ENCODE results near the gene MEIOB.
"Not testable (repeated sequence)": the region's sequence is repeated elsewhere in the genome, so short reads cannot be mapped to it uniquely, and the experiment has no call there.

Gene MEIOB

DNA sequence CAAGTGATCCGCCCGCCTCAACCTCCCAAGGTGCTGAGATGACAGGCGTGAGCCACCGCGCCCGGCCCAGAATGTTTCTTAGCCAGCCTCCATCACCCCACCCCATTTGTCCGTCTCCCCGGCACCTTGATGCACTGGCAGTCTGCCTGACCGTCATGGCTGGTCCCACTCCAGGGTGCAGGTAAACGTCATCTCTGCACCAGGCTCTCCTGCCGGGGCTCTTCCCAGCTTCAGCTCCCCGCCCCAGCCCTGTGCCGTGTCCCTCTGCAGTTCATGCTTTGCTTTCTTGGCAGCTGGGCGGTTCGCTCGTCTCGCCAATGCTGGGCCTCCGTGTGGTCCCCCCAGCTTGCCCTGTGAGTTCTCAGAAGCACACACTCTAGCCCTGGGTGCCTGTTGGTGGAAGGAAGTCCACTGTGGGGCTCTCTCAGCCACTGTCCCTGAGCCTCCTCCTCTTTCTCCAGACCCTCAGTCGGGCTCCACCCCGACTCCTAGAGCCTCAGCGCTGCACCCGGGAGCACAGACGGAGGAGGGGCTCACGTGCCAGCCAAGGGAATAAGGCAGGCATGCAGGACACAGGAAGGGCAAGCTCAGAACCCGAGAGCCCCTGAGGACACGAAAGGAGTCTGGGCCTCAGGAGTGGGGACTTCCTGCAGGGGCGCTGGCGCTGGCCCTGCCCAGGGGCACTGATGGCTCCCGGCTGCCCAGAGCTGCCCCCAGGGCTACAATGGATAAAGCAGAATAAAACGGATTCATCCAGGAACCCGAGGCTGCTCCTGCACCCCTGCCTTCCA is 34.3 kb upstream of the MEIOB start:
- DNase-seq, result no peak

DNA sequence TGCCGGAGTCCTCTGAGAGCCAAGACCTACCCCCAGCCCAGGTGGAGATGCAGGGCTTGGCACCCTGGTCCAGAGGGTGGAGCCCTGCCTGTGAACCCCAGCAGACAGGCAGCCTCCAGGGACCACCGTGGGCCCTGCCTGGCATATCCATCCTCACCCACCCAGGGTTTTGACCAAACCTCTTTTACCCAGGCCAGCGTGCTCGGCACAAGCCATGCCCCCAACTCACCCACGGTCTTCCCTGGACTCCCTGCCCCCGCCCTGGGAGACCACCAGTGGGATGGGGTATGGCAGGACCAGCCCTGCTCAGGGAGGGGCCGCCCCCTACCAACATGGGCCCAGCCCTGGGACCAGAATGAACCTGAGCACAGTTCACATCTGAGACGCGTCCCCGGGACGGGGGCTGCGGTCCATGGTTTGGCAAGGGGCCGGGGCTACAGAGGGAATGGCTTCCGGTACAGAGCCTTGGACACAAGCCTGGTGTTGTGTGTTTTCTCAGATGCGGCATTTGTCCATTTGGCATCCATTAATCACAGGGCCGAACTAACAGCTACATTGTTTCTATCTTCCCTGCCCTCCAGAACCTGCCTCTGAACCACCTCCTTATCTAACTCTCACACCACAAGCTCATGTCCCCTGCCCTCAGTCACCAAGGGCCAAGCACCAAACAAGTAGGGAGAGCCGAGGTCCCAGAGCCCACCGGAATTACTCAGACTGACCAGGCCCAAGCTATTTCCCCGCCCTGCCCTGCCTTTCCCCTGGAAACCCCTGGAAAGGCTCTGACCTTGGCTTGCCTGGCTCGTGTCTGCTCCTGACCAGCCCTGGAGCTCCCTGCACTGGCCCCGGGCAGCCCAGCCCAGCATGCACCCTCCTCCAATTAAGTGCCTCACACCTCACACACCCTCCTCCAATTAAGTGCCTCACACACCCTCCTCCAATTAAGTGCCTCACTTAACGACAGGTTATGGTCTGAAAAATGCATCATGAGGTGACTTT is 32.2 kb upstream of the MEIOB start:
- DNase-seq, result no peak

DNA sequence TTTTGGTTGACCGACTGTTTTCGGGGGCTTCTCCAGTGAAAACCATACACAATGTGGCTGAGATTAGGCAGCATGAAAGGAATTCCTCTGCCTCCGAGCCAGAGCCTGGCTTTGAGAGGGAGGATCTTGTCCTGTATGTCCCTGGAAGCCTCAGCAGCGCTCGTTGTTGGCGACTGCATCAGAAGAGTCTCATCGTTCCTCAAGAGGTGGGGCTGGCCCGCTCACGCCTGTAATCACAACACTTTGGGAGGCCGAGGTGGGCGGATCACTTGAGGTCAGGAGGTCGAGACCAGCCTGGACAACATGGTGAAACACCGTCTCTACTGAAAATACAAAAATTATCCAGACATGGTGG is 31.2 kb upstream of the MEIOB start:
- DNase-seq, result no peak

DNA sequence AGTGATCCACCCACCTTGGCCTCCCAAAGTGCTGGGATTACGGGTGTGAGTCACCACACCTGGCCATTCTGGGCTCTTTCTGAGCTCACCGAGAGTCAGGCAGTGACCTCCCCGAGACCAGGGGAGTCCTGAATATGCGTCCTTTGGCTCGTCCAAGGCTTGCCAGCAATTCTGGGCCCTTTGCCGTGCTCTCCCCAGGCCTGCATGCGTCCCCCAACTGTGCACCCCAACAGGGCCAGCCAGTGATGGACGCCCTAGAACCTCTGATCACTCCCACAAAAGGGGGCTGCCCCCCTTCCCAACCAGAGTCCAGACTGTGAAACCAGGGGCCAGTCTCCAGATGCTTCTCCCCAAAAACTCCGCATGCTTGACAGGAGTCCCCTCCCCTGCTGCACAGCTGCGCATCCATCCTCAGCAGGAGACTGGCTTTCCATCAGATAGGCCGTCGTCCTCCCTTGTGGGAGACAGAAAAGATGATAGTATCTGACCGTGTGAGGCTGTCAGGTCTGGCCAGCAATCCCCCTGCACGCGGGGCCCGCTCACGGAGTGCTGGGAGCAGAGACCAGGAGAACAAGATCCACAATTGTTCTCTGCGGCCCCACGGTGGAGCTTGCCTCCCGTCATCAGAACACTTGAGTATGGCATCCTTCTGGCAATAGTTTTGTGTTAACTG is 30.7 kb upstream of the MEIOB start:
- no peak for DNase-seq

DNA sequence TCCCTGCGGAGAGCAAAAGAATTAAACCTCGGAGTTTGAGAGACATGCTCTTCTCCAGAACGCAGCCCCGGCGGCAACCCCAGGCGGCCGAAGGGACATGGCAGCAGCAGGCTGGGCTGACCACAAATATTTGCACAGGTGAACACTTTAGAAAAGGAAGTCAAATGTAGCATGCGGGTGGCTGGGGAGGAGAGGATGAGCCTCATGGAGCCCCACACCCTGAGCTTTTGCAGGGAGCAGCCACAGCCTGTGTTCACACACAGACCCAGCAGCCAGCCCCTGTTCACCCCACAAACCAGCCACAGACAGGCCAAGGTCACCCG is 28.4 kb upstream of the MEIOB start:
- no peak for DNase-seq

DNA sequence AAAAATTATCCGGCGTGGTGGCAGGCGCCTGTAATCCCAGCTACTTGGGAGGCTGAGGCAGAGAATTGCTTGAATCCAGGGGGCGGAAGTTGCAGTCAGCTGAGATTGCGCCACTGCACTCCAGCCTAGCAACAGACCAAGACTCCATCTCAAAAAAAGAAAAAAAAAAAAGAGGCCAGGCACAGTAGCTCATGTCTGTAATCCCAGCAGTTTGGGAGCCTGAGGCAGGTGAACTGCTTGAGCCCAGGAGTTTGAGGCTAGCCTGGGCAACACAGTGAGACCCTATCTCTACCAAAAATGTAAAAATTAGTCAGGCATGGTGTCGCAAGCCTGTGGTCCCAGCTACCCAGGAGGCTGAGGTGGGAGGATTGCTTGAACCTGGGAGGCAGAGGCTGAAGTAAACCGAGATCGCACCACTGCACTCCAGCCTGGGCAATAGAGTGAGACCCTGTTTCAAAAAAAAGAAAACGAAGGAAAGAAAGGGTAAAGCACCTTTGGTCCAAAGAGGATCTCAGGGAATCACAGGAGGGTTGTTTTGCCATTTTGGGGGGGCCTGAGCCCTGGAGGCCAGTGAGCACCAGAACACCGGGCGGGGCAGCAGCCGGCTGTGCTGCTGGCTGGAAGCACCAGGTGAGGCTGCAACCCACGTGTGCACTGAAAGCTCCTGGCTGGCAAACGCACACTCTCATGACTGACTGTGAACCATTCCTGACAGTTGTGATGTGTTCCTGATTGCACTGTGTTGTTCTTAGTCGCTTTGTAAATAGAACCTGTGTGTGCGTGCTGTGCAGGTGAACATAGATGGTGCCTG is 27.9 kb upstream of the MEIOB start:
- DNase-seq, result no peak

DNA sequence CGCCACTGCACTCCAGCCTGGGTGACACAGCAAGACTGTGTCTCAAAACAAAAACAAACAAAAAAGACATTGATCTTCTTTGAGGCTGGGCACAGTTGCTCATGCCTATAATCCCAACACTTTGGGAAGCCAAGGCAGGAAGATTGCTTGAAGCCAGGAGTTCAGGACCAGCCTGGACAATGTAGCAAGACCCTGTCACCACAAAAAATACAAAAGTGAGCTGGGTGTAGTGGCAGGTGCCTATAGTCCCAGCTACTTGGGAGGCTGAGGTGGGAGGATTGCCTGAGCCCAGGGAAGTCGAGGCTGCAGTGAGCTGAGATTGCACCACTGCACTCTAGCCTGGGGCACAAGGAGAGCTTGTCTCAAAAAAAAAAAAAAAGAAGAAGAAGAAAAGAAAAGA is 25.7 kb upstream of the MEIOB start:
- DNase-seq, result not testable (repeated sequence)

DNA sequence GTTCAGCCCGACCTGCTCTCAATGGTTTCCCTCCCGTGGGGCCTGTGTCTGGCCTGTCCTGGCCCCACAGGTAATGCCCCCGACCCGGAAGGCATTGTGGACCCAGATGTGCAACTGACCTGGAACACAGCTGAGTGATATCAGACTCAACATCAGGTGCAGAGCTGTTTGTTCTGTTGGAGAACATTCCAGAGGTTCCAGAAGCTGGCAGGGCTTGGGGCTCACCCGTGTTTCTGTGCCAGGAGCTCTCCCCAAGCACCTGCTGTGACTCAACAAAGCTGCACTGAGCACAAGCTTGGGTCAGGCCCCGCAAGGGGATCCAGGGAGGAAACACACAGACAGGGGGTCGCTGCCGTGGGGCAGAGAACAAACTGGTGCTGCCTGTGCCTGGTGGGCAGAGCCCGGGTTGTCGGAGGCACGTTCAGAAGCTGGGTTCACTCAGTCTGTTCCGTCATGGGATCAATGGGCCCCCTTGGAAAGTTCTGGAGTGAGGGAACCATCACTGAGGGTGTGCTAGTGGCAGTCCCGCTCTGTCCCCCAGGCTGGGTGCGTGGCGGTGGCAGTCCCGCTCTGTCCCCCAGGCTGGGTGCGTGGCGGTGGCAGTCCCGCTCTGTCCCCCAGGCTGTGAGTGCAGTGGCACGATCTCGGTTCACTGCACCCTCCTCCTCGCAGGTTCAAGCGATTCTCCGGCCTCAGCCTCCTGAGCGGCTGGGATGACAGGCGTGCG is 24.1 kb upstream of the MEIOB start:
- no peak for DNase-seq

DNA sequence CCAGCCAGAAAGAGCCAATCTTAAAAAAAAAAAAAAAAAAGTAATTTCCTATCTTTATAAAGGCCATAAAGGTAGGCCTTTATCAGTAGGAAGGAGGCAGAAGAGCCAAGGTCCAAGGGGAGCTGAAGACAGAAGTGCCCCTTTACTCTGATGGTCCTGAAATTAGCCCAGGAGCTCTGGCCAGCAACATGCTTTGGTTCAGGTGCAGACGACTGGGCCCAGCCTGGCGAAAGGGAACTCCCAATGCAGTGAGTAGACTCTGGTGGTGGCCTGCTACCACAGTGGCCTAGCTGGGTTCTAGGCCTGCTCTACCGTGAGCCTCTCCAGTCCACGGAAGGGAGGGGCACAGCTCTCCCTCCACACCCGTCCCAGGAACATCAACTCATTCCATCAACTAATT is 23.1 kb upstream of the MEIOB start:
- no peak for DNase-seq

DNA sequence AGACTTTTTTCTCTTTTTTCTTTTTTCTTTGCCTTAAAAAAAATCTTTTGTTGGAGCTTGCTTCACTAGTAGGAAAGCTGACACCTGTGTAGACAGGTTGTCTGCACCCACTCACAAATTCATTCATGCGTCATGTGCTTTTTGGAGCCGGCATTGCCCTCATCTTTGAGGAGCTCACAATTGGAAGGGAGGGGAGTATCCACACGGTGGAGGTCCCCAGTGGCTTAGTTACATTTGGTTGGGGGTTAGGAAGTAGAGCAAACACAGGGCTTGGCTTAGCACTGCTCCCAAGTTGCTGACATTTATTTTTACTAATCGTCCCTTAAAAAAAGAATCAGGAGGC is 18.7 kb upstream of the MEIOB start:
- no peak for DNase-seq

DNA sequence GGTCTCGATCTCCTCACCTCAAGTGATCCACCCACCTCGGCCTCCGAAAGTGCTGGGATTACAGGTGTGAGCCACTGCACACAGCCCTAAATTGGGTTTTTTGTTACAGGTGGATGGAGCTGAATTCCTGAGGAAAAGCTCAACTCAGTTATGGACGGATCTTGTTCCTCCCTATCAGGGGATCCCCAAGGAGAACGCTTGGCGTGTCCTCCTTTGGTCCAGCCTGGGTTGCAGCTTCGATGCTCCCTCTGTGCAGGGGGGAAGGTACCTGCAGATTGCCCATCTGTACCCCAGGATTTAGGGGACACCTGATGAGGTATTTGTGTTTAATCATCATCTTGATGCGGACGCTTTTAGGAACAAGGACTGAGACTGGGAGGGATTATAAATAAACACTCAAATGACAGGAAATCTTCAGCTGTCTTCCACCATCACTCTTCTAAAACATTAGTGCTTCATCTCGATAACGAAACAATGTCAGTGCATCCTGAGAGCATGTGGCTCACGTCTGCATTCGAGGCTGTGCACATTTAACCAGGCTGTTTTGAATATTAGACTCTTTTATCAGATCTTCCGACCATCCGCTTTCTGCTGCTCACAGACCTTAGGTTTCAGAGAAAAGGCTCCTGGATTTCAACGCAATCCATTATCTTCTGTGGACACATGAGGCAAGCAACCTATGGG is 18.2 kb upstream of the MEIOB start:
- DNase-seq, result no peak

DNA sequence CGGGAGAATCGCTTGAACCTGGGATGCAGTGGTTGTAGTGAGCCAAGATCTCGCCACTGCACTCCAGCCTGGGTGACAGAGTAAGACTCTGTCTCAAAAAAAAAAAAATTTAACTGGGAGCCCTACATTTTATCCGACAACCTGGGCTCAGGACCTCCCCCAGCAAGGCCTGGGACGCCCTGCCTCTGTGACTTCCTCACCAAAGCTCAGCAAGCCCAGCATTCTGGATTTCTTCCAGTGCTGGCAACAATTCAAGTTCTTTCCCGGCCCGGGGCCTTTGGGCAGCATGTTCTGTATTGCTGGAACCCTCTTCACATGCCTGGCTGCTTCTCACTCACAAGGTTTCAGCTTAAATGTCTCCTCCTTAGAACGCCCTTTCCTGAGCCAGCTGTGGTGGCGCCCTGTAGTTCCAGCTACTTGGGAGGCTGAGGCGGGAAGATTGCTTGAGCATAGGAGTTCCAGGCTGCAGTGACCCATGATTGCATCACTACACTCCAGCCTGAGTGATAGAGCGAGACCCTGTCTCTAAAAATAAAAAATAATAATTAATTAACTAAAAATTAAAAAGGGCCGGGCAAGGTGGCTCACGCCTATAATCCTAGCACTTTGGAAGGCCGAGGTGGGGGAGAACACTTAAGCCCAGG is 15.9 kb upstream of the MEIOB start:
- DNase-seq, result no peak

DNA sequence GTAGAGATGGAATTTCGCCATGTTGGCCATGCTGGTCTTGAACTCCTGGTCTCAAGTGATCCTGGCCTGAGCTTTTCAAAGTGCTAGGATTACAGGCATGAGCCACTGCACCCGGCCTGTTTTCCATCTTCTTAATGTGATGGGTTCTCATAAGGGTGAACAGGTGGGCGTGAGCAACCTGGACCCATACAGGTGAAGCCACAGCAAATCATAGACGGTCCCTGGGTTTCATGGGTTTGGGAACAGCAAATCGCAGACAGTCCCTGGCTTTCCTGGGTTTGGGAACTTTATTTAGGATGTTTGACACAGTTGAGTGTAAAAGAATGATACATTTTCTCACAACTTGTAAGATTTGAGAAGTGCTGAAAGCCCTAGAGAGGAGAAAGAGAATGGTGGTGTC is 12.9 kb upstream of the MEIOB start:
- no peak for DNase-seq

DNA sequence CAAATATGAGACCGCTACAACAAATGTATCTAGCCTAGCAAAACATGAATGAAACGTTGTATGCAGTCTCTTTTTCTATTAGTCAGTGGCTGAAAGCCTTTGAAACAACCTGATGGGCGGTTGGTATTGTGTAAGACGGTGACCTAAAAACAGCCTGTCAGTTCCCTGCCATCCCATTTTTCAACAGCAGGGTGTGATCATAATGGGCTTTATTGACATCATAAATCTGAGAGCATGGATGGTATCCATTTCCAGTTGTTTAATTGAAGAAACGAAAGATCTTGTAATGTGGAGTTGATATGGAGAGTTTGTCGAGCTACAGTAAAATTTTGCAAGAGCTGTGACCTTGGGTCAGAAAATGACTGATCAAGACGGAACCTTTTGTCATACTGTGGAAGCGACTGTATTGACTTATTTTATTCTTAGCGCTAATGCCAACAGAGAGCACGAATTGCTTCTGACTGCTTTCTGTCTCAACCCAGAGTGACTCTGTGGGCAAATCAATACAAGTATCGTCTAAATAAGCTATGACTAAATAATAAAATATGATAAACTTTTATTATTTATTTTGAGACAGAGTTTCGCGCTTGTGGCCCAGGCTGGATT is 12.3 kb upstream of the MEIOB start:
- DNase-seq, result no peak

DNA sequence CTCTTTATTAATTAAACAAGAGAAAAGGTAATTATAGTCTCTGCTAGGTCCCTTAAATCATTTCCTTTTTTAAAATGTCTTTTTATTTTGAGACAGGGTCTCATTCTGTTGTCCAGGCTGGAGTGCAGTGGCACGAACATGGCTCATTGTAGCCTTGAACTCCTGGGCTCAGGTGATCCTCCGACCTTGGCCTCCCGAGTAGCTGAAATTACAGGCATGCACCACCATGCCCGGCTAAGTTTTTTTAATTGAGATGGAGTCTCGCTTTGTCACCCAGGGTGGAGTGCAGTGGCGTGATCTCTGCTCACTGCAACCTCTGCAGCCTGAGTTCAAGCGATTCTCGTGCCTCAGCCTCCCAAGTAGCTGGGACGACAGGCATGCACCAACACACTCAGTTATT is 9.2 kb upstream of the MEIOB start:
- not testable (repeated sequence) for DNase-seq

DNA sequence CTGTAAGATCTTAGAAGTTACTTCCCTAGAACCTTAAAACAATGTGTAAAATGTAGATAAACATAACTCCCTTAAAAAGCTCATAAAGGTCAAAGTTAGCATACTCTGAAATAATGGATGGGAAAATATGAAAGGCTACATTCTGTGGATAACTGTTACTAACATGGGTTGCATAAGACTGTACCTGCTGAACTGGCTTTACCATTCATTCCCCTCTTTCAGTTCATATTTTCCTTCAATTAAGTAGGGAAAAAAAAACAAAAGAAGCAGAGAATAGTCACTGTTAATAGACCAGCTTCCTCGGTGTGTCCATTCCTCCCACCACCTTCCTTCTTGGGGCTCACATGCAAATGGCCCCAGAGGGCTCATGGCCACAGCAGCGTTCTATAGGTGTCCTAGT is 7.5 kb upstream of the MEIOB start:
- no peak for DNase-seq

DNA sequence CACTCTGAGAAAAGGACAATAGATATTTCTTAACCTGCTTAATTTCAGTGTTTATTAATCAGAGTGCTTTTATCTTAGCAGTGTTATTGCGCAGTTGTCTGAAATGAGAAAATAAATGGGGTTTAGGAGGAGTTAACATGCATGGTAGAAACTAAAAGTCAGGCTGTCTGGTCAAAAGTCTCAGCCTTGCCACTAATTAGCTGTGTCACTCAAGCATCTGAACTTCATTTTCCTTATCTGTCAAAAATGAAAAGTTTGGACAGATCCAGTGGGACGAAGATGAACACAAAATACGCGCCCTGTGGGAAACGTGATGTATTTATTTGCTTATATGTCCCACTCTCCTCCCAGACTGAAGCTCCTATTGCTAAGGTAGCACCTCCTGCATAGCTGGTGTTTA is 6.3 kb upstream of the MEIOB start:
- no peak for DNase-seq

DNA sequence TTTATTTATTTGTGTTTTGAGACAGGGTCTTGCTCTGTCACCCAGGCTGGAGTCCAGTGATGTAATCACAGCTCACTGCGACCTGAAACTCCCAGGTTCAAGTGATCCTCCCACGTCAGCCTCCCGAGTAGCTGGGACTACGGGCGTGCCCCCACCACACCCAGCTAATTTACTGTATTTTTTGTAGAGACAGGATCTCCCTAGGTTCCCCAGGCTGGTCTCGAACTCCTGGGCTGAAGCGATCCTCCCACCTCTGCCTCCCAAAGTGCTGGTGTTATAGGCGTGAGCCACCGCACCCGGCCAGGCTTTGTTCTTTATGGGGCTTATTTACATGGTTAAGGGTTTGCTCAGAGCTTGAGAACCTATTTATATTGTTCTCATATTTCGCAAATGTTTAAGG is 5.8 kb upstream of the MEIOB start:
- no peak for DNase-seq

DNA sequence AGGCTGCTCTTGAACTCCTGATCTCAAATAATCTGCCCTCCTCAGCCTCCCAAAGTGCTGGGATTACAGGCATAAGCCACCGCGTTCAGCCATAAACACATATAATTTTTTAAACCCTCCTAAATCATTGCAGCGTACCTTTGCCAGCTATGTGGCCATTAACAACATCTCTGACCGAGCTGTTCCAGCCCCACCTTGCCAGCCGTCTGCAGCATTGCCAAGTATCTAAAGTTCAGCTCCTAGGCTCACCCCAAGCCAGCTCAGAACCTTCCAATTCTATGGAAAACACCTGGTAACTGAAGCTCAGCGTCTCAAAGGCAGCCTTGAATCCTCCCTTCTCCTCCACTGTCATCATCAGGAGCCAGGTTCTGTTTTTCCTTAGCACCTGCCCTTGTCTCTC is 5.1 kb upstream of the MEIOB start:
- DNase-seq, result no peak

DNA sequence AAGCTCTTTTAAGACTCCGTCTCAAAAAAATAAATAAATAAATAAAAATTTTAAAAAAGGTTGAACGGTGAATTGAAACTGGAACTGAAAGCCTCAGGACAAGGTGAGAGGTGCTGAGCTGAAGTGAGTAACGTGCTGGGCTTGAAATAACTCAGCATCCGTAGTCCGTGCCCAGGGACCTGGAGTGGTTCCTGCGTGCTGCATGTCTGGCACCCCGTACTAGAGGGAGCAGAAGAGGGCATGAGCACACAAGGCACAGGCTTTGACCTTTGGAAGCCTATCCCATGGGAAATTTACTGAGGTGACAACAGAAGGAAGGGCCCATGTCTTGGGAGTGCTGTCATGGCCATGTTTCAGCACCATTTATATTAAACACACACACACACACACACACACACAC is 4.5 kb upstream of the MEIOB start:
- no peak for DNase-seq

DNA sequence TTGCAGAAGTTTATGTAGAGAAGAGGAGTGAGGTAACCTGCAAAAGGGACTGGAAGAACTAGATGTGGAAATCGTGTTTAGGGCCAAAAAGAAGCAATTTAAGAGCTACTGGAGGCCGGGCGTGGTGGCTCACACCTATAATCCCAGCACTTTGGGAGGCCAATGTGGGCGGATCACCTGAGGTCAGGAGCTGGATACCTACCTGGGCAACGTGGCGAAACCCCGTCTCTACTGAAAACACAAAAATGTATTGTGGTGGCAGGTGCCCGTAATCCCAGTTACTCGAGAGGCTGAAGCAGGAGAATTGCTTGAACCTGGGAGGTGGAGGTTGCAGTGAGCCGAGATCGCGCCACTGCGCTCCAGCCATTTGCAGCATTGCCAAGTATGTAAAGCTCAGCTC is 4.1 kb upstream of the MEIOB start:
- not testable (repeated sequence) for DNase-seq

All from stimulated activated CD4-positive, alpha-beta T cell treated with anti-CD3 and anti-CD28 coated beads, Interleukin-12 subunit alpha, Interleukin-12 subunit beta, amount 100 ng/mL, for 4 hours (primary cell).